BJ (cell line): ENCODE measurements around the gene NUDT17. TPM values are rescaled to one million over a fixed set of nuclear protein-coding genes. Genes with fewer than 3 reads are reported as not detected.

Experiments used
- CTCF ChIA-PET: fragments of 350-600 bp; formaldehyde crosslinking; extraction: SDS; loops from one replicate; lab custom pipeline; 2021; ENCODE audit warnings: antibody characterized with exemption, inconsistent platforms; lab: Yijun Ruan, JAX
- POLR2A ChIA-PET: fragments of 300-600 bp; sonication (Branson Sonifier 250); formaldehyde crosslinking; extraction: SDS; loops from one replicate; lab custom pipeline; 2021; ENCODE audit warnings: antibody characterized with exemption; lab: Charles Lee
- DNase-seq: peaks from one replicate; pipeline ENCODE4 v3.0.0-alpha.2; 2011; ENCODE audit warnings: low read depth
- H3K27me3 ChIP-seq: 2 replicates; pipeline ENCODE4 v1.6.0; 2011; ENCODE audit warnings: low read length; ENCODE audit not compliant: control insufficient read depth, insufficient read depth
- H3K36me3 ChIP-seq: 2 replicates; pipeline ENCODE4 v1.5.1; 2011; ENCODE audit warnings: low read length; ENCODE audit not compliant: control insufficient read depth, insufficient read depth
- H3K4me3 ChIP-seq: 2 replicates; pipeline ENCODE4 v1.5.1; 2011; ENCODE audit warnings: low read depth, mild to moderate bottlenecking, control low read depth, low read length
- polyA minus RNA-seq: library from RNA; depleted of rRNA, polyadenylated mRNA; stranded (reverse); fragments of >200 nt; gene quantifications from 2 replicates; pipeline ENCODE4 v1.2.3, GENCODE V29; 2011; rRNA and poly(A)+ RNA removed
- polyA plus RNA-seq: library from polyadenylated mRNA; depleted of rRNA; stranded (reverse); fragments of >200 nt; gene quantifications from 2 replicates; pipeline ENCODE4 v1.2.3, GENCODE V29; 2011; rRNA removed
- TF ChIP-seq, protein P1 (sequence below): IDR thresholded peaks from 2 replicates; pipeline ENCODE4 v1.5.1; 2011; ENCODE audit warnings: low read depth, mild to moderate bottlenecking, control low read depth, inconsistent platforms, low read length, moderate library complexity; ENCODE audit not compliant: insufficient read depth

NUDT17 gene
- polyA plus RNA-seq = 4.3 and 4.5 TPM in 2 replicates
- polyA minus RNA-seq = 1.3 and 1.8 TPM in 2 replicates

GRCh38 chr1:145845514-145846161 lies at the start of gene NUDT17:
TSS of gene NUDT17 (plus strand) at chr1:145845630. CDS start at chr1:145845641, 11 bp downstream.
- CTCF ChIA-PET = interaction anchor here (0.8 to 11.1 kb wide), 37 partner anchors 9 to 193 kb away, joined by 3 to 179 read pairs (median 7); partner anchors contain the start of genes ANKRD34A, ANKRD35, HJV and ITGA10

DNA sequence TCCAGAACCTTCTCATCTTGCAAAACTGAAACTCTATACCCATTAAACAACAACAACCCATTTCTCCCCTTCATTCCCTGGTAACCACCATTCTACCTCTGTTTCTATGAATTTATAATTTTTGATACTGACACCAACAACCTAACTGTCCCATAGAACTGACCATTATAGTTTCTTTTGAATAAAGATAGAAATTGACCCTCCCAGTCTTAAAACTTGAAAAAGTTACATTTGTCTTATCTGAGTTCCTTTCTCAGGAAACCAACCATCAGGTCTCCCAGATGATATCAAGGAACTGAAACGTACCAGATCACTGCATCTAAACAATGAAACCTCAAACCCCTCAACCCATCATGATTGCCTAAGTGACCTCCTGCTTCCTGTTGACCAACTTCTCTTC lies 48.7 kb upstream of the NUDT17 start:
- POLR2A ChIA-PET = no interaction called here
- CTCF ChIA-PET = no interaction called here

More at GRCh38 chr1:145845514-145846161, at the start of gene NUDT17:
- Histone ChIP-seq H3K27me3 (no peaks in the 10 kb centered on the region), H3K4me3 (peak within 1 kb of the TSS; percentile 60), H3K36me3 (peaks cover 21% of the 10 kb centered on the region)
- DNase-seq = no peak
- POLR2A ChIA-PET = interaction anchor here (0.6 kb wide), 1 partner anchor 66 kb away, joined by 4 read pairs; no protein-coding TSS in a partner anchor
- TF ChIP-seq, protein P1, sequence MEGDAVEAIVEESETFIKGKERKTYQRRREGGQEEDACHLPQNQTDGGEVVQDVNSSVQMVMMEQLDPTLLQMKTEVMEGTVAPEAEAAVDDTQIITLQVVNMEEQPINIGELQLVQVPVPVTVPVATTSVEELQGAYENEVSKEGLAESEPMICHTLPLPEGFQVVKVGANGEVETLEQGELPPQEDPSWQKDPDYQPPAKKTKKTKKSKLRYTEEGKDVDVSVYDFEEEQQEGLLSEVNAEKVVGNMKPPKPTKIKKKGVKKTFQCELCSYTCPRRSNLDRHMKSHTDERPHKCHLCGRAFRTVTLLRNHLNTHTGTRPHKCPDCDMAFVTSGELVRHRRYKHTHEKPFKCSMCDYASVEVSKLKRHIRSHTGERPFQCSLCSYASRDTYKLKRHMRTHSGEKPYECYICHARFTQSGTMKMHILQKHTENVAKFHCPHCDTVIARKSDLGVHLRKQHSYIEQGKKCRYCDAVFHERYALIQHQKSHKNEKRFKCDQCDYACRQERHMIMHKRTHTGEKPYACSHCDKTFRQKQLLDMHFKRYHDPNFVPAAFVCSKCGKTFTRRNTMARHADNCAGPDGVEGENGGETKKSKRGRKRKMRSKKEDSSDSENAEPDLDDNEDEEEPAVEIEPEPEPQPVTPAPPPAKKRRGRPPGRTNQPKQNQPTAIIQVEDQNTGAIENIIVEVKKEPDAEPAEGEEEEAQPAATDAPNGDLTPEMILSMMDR = peak; percentile 98

DNA sequence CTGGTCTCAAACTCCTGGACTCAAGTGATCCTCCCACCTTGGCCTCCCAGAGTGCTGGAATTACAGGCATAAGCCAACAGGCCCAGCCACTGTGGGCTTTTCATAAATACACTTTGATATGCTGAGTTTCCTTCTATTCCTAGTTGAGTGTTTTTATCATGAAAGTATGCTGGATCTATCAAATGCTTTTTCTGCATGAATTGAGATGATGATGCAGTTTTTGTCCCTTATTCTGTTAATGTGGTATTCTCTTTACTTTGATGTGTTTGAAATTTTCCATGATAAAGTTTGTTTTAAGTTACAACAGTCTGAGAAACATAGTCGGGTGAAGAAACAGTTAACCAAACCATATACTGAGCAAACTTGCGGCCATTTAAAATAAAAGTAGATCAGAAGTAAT lies 45.6 kb upstream of the NUDT17 start:
- Histone ChIP-seq H3K36me3 (no peaks in the 10 kb centered on the region; the same call in 1 of the 2 replicates), H3K4me3 (no peak overlapping the region), H3K27me3 (no peaks in the 10 kb centered on the region)
- no peak for DNase-seq
- ChIA-PET CTCF (no interaction called here), POLR2A (no interaction called here)
- TF ChIP-seq, protein P1 = no peak

More for the DNA sequence above, 48.7 kb upstream of the NUDT17 start:
- no peak for DNase-seq
- no peaks in the 10 kb centered on the region; the same call in 1 of the 2 replicates for H3K36me3 ChIP-seq
- no peak overlapping the region for H3K4me3 ChIP-seq
- no peaks in the 10 kb centered on the region for H3K27me3 ChIP-seq
- TF ChIP-seq, protein P1 = no peak

GRCh38 chr1:145804235-145805045 lies 41.0 kb upstream of the NUDT17 start:
- H3K36me3 ChIP-seq = no peaks in the 10 kb centered on the region; the same call in 1 of the 2 replicates
- POLR2A ChIA-PET = interaction anchor here (0.6 kb wide), 1 partner anchor 117 kb away, joined by 7 read pairs; no protein-coding TSS in a partner anchor
- DNase-seq = no peak
- CTCF ChIA-PET = interaction anchor here (0.7 kb wide), 1 partner anchor 69 kb away, joined by 3 read pairs; no protein-coding TSS in a partner anchor
- TF ChIP-seq, protein P1 = no peak
- no peak overlapping the region for H3K4me3 ChIP-seq
- H3K27me3 ChIP-seq = no peaks in the 10 kb centered on the region

DNA sequence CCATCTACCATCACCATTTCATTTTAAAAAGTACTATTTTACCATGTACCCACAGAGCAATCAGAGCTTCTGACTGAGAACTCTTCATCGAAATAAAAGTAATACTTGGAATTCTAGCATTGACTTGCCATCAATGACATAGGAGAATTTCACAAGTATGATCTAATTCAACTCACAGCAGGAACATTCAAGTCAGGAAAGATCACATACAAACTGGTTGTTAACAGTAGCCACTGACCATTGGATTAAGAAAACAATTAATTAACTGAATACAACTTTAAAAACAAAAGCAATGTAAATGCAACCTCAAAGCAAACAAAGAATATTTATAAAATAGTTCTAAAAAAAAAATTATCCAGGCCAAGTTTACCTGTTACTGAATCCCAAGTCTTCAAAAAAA lies 40.4 kb upstream of the NUDT17 start:
- no peak for DNase-seq
- ChIA-PET CTCF (interaction anchor here (0.7 to 1.2 kb wide), 2 partner anchors 68 to 85 kb away, joined by 3 read pairs; no protein-coding TSS in a partner anchor), POLR2A (no interaction called here)
- Histone ChIP-seq H3K4me3 (no peak overlapping the region), H3K36me3 (no peaks in the 10 kb centered on the region; the same call in 1 of the 2 replicates), H3K27me3 (no peaks in the 10 kb centered on the region)
- TF ChIP-seq, protein P1 = no peak
